GM20000 (cell line): Measurements from ENCODE around the gene NIPAL3.

ENCODE experiments used
- DNase-seq: peaks from one replicate; pipeline ENCODE4 v3.0.0; 2012; ENCODE audit warnings: low spot score
- TF ChIP-seq, protein P1 (sequence below): IDR thresholded peaks from 2 replicates; pipeline ENCODE4 v1.5.1; 2012; ENCODE audit warnings: mild to moderate bottlenecking, control low read depth; ENCODE audit errors: extremely low read depth, missing control alignments

The NIPAL3 gene

DNA sequence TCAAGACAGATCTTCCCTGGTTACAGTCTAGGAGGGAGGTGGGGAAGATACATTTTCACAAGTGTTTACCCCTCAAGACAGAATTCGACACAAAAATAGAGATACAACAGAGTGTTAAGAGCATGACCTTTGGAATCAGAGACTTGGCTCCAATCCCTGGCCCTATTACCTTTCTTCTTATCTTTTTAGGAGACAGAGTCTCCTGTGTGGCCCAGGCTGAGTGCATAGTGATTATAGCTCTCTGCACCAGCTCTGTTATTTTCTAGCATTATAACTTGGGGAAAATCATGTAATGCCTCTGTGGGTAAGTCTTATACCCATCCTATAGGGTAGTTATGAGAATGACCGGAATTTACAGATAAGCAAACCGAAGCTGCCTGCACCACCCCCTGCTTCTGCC is 9.8 kb downstream of the NIPAL3 start:
- DNase-seq = no peak
- TF ChIP-seq, protein P1, sequence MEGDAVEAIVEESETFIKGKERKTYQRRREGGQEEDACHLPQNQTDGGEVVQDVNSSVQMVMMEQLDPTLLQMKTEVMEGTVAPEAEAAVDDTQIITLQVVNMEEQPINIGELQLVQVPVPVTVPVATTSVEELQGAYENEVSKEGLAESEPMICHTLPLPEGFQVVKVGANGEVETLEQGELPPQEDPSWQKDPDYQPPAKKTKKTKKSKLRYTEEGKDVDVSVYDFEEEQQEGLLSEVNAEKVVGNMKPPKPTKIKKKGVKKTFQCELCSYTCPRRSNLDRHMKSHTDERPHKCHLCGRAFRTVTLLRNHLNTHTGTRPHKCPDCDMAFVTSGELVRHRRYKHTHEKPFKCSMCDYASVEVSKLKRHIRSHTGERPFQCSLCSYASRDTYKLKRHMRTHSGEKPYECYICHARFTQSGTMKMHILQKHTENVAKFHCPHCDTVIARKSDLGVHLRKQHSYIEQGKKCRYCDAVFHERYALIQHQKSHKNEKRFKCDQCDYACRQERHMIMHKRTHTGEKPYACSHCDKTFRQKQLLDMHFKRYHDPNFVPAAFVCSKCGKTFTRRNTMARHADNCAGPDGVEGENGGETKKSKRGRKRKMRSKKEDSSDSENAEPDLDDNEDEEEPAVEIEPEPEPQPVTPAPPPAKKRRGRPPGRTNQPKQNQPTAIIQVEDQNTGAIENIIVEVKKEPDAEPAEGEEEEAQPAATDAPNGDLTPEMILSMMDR = no peak

DNA sequence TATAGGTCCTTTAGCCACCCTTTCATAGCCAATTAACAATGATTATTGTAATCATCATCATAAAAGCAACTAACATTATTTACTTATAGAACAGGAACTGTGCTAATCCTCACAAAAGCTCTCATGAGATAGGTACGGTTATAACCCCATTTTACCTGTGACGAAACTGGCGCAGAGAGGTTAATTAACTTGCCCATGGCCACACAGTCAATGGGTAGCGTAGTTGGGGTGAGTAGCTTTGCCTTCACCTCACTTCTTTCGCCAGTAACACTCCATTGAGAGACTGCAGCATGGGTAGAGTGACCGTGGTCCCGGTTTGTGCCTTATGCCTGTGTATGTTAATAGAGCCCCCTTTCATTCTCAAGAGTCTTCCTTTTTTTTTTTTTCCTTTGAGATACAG is 10.3 kb downstream of the NIPAL3 start:
- TF ChIP-seq, protein P1 = no peak
- DNase-seq = no peak

DNA sequence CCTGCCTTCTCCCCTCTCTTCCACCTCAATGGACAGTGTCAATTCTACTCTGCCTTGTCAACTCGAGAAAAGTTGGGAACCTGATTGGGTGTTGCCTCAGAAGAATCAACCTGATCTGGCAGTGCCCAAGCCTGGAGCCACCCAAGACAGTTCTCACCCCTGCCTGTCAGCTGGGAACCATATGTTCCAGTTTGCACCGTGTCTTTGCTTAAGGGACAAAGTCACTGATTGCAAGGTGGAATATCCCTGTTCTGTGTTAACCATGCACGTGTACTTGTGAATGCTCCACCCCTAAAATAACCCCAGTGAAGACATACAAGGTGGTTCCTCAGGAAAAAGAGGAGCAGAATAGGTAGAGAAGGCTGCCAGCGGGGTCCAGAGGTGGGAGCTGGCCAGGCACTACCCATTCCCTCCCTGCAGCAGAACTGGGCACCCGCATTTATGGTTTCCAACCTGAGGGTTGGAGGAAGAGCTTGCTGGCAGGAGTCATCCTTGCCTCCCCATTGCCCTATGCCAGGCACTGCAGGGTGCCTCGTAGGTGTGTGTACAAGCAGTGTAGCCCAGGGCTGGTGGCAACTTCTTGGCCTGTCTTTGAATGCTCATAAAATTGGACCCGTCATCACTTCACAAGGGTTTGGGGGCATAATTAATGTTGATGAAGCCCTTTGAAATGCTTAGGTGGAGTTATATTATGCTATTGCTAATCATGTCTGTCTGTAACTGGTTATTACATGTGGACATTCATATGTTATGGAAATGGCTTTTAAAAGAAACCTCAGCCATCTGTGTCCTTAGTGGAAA is 11.3 kb downstream of the NIPAL3 start:
- DNase-seq = no peak

DNA sequence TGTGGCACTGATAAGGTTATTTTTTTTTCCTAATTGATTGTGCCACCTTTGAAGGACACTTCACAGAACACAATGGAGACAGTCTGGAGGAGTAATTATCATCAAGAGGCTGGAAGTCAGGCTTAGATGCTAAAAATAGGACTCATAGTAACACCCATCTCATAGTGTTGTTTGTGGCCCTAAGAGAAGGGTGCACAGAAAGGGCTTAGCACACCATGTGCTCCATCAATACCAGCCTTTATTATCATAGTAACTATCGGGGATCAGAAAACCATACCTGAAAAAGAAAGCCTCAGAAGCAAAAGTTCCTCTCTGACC is 11.9 kb downstream of the NIPAL3 start:
- no peak for DNase-seq
- TF ChIP-seq, protein P1 = no peak

More for the DNA sequence above, 11.3 kb downstream of the NIPAL3 start:
- TF ChIP-seq, protein P1 = no peak

DNA sequence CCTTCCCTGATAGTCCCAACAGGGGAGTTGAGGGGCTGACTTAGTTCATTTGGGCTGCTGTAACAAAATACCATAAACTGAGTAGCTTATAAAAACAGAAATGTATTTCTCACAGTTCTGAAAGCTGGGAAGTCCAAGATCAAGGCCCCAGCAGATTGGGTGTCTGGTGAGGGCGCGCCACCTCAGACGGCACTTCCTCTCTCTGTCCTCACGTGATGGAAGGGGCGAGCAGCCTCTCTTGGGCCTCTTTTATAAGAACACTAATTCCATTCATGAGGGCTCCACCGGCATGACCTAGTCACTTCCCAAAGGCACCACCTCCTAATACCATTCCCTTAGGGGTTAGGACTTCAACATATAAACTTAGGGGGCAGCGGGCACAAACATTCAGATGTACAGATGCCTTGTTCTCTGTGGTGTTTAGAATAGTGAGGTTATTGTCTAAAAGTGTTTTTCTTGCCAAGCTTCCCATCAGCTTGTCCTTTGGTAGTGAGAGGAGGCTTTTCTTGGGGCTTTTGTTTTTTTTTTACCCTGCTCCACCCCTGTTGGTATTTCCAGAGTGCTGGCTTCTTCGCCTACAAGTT is 20.3 kb downstream of the NIPAL3 start:
- TF ChIP-seq, protein P1 = no peak
- no peak for DNase-seq

DNA sequence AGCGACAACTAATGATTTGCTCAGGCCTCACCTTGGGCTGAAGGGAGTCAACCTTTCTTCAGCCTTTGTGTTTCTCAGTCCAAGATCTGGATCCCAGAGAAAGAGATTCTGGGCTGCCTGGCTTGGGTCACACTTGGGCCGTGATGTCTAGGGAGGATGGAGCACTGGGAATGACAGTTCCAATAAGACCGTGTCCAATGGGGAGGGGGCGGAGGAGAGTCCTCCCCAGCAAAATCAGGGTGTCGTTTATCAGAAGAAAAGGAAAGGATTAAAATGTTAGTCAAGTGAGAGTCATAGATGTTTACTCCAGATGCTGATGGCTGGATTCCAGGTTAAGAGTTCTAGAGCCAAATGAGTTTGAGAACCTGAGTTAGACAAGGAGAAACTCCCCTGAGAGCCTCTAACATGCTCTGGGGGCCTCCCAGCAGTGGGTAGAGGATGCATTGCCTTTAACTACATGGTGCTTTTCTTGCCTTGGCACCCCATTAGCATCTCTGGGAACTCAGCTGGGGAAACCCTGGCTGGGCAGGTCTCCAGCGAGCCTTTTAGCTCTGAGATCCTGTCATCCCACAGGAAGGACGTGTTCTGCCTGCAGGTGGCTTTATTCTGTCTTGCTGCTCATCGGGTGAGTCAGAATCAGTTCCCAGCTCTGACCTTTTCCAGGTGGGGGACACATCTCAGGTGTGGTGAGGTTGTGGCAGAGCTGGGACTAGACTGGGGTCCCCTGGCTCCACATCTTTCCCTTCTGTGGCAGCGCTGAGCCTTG is 22.2 kb downstream of the NIPAL3 start:
- DNase-seq = no peak
- TF ChIP-seq, protein P1 = no peak

DNA sequence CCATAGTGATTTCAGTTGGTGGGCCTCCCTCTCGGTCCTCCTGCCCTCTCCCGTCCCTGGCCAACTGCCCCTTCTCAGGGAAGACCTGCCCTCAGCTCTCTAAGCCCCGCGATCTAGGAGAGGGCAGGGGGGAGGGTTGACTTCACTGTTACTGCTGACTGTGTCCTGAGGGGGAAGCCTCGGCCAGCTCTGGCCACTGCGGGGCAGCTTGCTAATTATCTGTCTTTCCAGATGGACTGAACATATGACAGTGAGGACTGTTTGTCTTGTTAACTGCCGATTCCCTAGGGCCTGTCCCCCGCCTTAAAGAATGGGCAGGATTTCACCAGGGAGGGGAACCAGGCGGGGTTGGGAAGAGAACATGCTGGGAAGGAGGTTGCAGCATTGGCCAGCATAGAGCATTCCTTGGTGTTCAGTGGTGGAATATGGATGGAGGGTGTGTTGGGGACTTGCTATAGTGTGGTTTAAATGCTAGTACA is 22.9 kb downstream of the NIPAL3 start:
- TF ChIP-seq, protein P1 = no peak

More for the DNA sequence above, 22.9 kb downstream of the NIPAL3 start:
- DNase-seq = no peak
